NCI-H1417 treated with DMSO at 0.1 percent for 48 hours (cell line): ENCODE results near the gene KMT2E.

Source experiments
- DNase-seq: peaks from one replicate; lab custom pipeline; 2025; lab: John Stamatoyannopoulos, UW

Gene KMT2E

GRCh38 chr7:105087981-105088380 lies 74.0 kb downstream of the KMT2E start:
- no peak for DNase-seq

- no peak for DNase-seq
Observed at GRCh38 chr7:105088456-105088855, 74.5 kb downstream of the KMT2E start.

- no peak for DNase-seq
Observed at GRCh38 chr7:105094966-105095365, 81.0 kb downstream of the KMT2E start.

- DNase-seq = no peak
Observed at GRCh38 chr7:105096306-105096705, 82.3 kb downstream of the KMT2E start.

GRCh38 chr7:105097619-105098018 lies 83.6 kb downstream of the KMT2E start:
- DNase-seq = no peak

GRCh38 chr7:105098863-105099515 lies 85.0 kb downstream of the KMT2E start:
- no peak for DNase-seq

- no peak for DNase-seq
Observed at GRCh38 chr7:105101864-105102263, 87.9 kb downstream of the KMT2E start.

GRCh38 chr7:105102557-105103352 lies 88.8 kb downstream of the KMT2E start:
- DNase-seq = no peak

- DNase-seq = no peak
Observed at GRCh38 chr7:105105579-105105978, 91.6 kb downstream of the KMT2E start.

- no peak for DNase-seq
Observed at GRCh38 chr7:105106473-105106872, 92.5 kb downstream of the KMT2E start.

GRCh38 chr7:105107458-105107857 lies 93.5 kb downstream of the KMT2E start:
- no peak for DNase-seq

- no peak for DNase-seq
Observed at GRCh38 chr7:105112440-105113418, 98.7 kb downstream of the KMT2E start.

- DNase-seq = no peak
Observed at GRCh38 chr7:105118612-105119600, 104.9 kb downstream of the KMT2E start.

GRCh38 chr7:105122619-105123018 lies 108.6 kb downstream of the KMT2E start:
- no peak for DNase-seq

- no peak for DNase-seq
Observed at GRCh38 chr7:105125745-105126144, 111.7 kb downstream of the KMT2E start.

GRCh38 chr7:105126436-105126975 lies 112.5 kb downstream of the KMT2E start:
- no peak for DNase-seq

- no peak for DNase-seq
Observed at GRCh38 chr7:105127179-105127578, 113.2 kb downstream of the KMT2E start.

- no peak for DNase-seq
Observed at GRCh38 chr7:105130048-105130447, 116.0 kb downstream of the KMT2E start.

GRCh38 chr7:105130580-105130979 lies 116.6 kb downstream of the KMT2E start:
- DNase-seq = no peak

- DNase-seq = no peak
Observed at GRCh38 chr7:105131033-105131656, 117.1 kb downstream of the KMT2E start.
